Ovary (tissue), 3 donors: ENCODE measurements around the gene PLSCR3.

ENCODE experiments used
- CTCF ChIP-seq, 3 donors: fragments of 450-650 bp in 2 of 3; fragments of 200-600 bp in 1 of 3; IDR thresholded peaks; one replicate each; pipeline versions ENCODE4 v1.5.1 to v1.8.0; 2016 to 2022; ENCODE audit warnings: antibody characterized with exemption in 3 of 3, mild to moderate bottlenecking in 1 of 3
- POLR2A ChIP-seq: fragments of 450-650 bp; IDR thresholded peaks from one replicate; pipeline ENCODE4 v1.6.1; 2017; ENCODE audit warnings: antibody characterized with exemption, mild to moderate bottlenecking, moderate library complexity
- donor health status: DM: no; HTN: no; CAD: no.

GRCh38 chr17:7435676-7436555 is 41.6 kb upstream of the PLSCR3 start:
- TF ChIP-seq CTCF (IDR thresholded peaks at IDR 0.05) (no peak), POLR2A (no peak)
